Omental fat pad (tissue), 4 donors: ENCODE data around the gene EXD3. TPM values are rescaled to one million over a fixed set of nuclear protein-coding genes. Genes with fewer than 3 reads are reported as not detected.

Experiments
- ATAC-seq: fragments of 150-250 bp; one replicate; pipeline ENCODE4 v1.9.1; 2016; ENCODE audit warnings: mild to moderate bottlenecking, moderate library complexity; ENCODE audit not compliant: low FRiP score
- DNase-seq: peaks from one replicate; pipeline ENCODE4 v3.0.0-alpha.2; 2019; ENCODE audit warnings: low spot score
- CTCF ChIP-seq, 3 donors: fragments of 450-650 bp; IDR thresholded peaks; one replicate each; pipeline ENCODE4 v1.5.1; 2016 to 2017; ENCODE audit warnings: antibody characterized with exemption in 3 of 3, mild to moderate bottlenecking in 3 of 3, moderate library complexity in 2 of 3
- total RNA-seq, 4 donors: library from RNA; depleted of rRNA; stranded (reverse); fragments of >200 nt; gene quantifications; one replicate each; pipeline ENCODE4 v1.1.0, GENCODE V29; 2016

Gene EXD3
- total RNA-seq, 4 donors from 2014 or later = 8.3 to 18.3 (median 10.5) TPM

DNA sequence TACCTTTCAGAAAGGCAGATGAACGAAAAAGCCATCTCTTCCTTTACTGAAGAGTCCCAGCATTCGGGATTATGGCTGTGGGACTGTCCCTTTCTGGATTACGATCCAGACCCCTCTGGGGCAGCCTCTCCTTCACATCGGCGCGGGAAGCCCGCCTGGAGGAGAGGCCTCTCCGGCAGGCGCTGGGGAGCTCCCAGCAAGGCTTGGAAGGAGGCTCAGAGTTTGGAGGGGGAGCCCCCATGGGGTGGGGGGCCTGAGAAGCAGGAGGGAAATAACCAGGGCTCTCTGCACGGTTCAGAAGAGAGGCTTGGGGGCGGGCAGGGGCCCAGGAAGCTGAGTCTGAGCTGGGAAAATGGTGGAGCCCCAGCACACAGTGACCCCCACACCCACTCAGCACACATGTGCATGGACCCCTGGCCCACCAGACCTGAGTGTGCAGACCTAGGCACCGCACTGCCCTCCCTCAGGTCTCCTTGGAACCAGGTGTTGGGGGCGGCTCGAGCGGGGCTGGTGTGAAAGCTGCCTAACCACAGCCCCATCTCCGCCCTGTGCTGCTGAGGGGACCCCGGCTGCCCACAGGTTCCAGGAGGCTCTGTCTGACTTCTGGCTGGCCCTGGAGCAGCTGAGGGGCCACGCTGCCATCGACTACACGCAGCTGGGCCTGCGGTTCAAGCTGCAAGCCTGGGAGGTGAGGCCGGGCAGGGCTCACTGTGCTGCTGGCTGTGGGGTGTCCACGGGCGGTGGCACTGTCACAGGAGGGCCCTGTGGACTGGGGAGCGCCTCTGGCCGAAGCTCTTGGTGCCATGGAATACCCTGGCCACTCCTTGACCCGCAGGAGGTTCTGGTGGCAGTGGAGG is 4.7 kb upstream of the EXD3 start:
- DNase-seq = no peak
- ATAC-seq = no peak
- TF ChIP-seq CTCF (IDR thresholded peaks at IDR 0.05) = no peak

DNA sequence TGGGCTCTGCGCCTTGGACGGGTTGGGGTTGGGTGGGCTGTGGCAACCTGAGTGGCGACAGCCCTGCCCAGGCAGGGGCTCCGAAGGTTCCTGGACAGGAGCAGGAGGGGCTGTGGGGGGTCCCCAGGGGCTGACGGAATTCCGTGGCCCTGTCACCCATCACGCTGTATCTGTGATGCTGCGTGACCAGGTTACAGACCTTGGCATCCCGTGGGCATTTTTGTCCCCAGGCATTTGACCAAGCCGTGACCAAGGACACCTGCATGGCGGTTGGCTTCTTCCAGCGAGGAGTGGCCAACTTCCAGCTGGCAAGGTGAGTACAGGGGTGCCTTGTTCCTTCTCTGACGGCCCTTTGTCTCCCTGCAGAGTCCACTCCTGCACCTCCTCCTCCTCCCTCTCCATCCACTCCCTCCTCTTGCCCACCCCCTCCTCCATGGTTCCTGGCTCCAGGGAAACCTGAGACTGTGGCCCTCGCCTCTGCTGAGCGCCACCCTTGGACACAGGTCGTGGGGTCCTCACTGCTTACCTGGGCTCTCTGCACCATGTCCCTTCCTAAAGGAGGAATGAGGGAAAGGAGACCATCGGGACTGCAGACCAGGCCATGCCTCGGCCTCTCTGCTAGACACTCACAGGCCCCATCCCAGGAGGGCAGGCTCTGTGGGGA is 3.2 kb upstream of the EXD3 start:
- no peak for DNase-seq
- no peak for ATAC-seq
- no peak for TF ChIP-seq CTCF (IDR thresholded peaks at IDR 0.05)

GRCh38 chr9:137423514-137424291 is 741 bp upstream of the EXD3 start:
- DNase-seq (no peak), ATAC-seq (peak; percentile 68)

GRCh38 chr9:137421838-137422603 is 941 bp downstream of the EXD3 start:
- no peak for ATAC-seq
- TF ChIP-seq CTCF (IDR thresholded peaks at IDR 0.05) = no peak
- DNase-seq = no peak

More at GRCh38 chr9:137423514-137424291, 741 bp upstream of the EXD3 start:
- peak in 1 of 3 donors; percentile 2 for TF ChIP-seq CTCF (IDR thresholded peaks at IDR 0.05)

- ATAC-seq (peak; percentile 53), DNase-seq (no peak)
- TF ChIP-seq CTCF (IDR thresholded peaks at IDR 0.05) = no peak
These were observed 5.6 kb downstream of the EXD3 start for GRCh38 chr9:137417161-137418021.
